Esophagus muscularis mucosa (tissue), 4 donors: ENCODE results near the gene SPACA9. TPM values are rescaled to one million over a fixed set of nuclear protein-coding genes. Genes with fewer than 3 reads are reported as not detected.

Experiments
- DNase-seq: peaks from one replicate; pipeline ENCODE4 v3.0.0-alpha.2; 2017; ENCODE audit errors: extremely low spot score
- H3K27ac ChIP-seq, 4 donors: fragments of 200-600 bp; sonication (generic); replicated peaks in 1 of 4; 1 replicate in 3 of 4; 2 replicates in 1 of 4; pipeline ENCODE4 v1.5.1; 2016 to 2019; ENCODE audit warnings: mild to moderate bottlenecking in 1 of 4
- H3K27me3 ChIP-seq, 4 donors: fragments of 200-600 bp; sonication (generic); one replicate each; pipeline versions ENCODE4 v1.5.1 to v1.6.0; 2016 to 2019
- H3K36me3 ChIP-seq, 4 donors: fragments of 200-600 bp; sonication (generic); one replicate each; pipeline ENCODE4 v1.5.1; 2016 to 2019
- H3K4me1 ChIP-seq, 4 donors: fragments of 200-600 bp; sonication (generic); one replicate each; pipeline ENCODE4 v1.5.1; 2016 to 2019
- H3K4me3 ChIP-seq, 4 donors: fragments of 200-600 bp; sonication (generic); 1 replicate in 2 of 4; 2 replicates in 2 of 4; pipeline ENCODE4 v1.5.1; 2016 to 2019; ENCODE audit warnings: mild to moderate bottlenecking in 4 of 4, moderate library complexity in 1 of 4
- H3K9me3 ChIP-seq, 4 donors: fragments of 200-600 bp; sonication (generic); 1 replicate in 3 of 4; 2 replicates in 1 of 4; pipeline ENCODE4 v1.5.1; 2016 to 2019
- CTCF ChIP-seq, 3 experiments: fragments of 200-600 bp in 2 of 3; fragments of 450-650 bp in 1 of 3; sonication (generic) in 2 of 3; IDR thresholded peaks; one replicate each; pipeline ENCODE4 v1.5.1; 2017 to 2019; ENCODE audit warnings: antibody characterized with exemption in 3 of 3, mild to moderate bottlenecking in 2 of 3, moderate library complexity in 1 of 3
- EP300 ChIP-seq: sonication (generic); formaldehyde crosslinking; IDR thresholded peaks from one replicate; pipeline ENCODE4 v1.6.1; 2017; ENCODE audit warnings: antibody characterized with exemption
- POLR2A ChIP-seq: fragments of 450-650 bp; IDR thresholded peaks from one replicate; pipeline ENCODE4 v1.6.1; 2017; ENCODE audit warnings: antibody characterized with exemption, moderate library complexity, mild to moderate bottlenecking, low read depth
- POLR2AphosphoS5 ChIP-seq, 2 donors: sonication (generic); formaldehyde crosslinking; IDR thresholded peaks; one replicate each; pipeline ENCODE4 v1.6.1; 2017; ENCODE audit warnings: antibody characterized with exemption in 2 of 2
- WGBS: methylation state at CpG from one replicate; pipeline ENCODE4 v1.1.5; 2018; 5-methylcytosine and 5-hydroxymethylcytosine counted together
- intact Hi-C: fragments of 100-400 bp; cut with DNase I; formaldehyde crosslinking; loops from one replicate; pipeline ENCODE4 v1.15.1; 2023
- total RNA-seq, 4 donors: library from RNA; depleted of rRNA; stranded (reverse); fragments of >200 nt; gene quantifications; one replicate each; pipeline versions ENCODE4 v1.1.0 to v1.2.1, GENCODE V29; 2016

SPACA9 gene
- total RNA-seq, 4 donors from 2014 or later, result 3.3 to 10.1 (median 5.5) TPM

- H3K27me3 ChIP-seq, result no peaks in the 10 kb centered on the region
- H3K4me1 ChIP-seq, result no peaks in the 10 kb centered on the region
- peaks cover 62 to 100% (median 87%) of the 10 kb centered on the region in 4 donors for H3K36me3 ChIP-seq
- DNase-seq, result no peak
- intact Hi-C loops, result no loop called here
- no peak overlapping the region for H3K4me3 ChIP-seq
- 85% methylated on average over 12 of the region's 13 CpGs for WGBS
- H3K9me3 ChIP-seq, result no peaks in the 10 kb centered on the region
- TF ChIP-seq EP300 (no peak), POLR2AphosphoS5 (IDR thresholded peaks at IDR 0.05) (no peak), CTCF (IDR thresholded peaks at IDR 0.05) (no peak), POLR2A (no peak)
- no peak overlapping the region for H3K27ac ChIP-seq
These were observed 17.6 kb downstream of the SPACA9 start for GRCh38 chr9:132896264-132896663.

GRCh38 chr9:132896906-132897305 lies 18.2 kb downstream of the SPACA9 start:
- H3K4me1 ChIP-seq, result no peaks in the 10 kb centered on the region
- H3K27me3 ChIP-seq, result no peaks in the 10 kb centered on the region
- intact Hi-C loops, result no loop called here
- H3K9me3 ChIP-seq, result no peaks in the 10 kb centered on the region
- DNase-seq, result no peak
- peaks cover 62 to 99% (median 87%) of the 10 kb centered on the region in 4 donors for H3K36me3 ChIP-seq
- no peak overlapping the region for H3K27ac ChIP-seq
- no peak overlapping the region for H3K4me3 ChIP-seq
- no peak for TF ChIP-seq POLR2AphosphoS5 (IDR thresholded peaks at IDR 0.05)
- no peak for TF ChIP-seq POLR2A
- no peak for TF ChIP-seq CTCF (IDR thresholded peaks at IDR 0.05)
- TF ChIP-seq EP300, result no peak
- whole genome bisulfite sequencing, result 79% methylated on average over 6 of the region's 6 CpGs

- WGBS, result 93% methylated on average over 7 of the region's 7 CpGs
- no peak for DNase-seq
- Histone ChIP-seq H3K27me3 (no peaks in the 10 kb centered on the region), H3K9me3 (no peaks in the 10 kb centered on the region), H3K4me3 (no peak overlapping the region), H3K4me1 (no peaks in the 10 kb centered on the region), H3K27ac (no peak overlapping the region), H3K36me3 (peaks cover 62 to 96% (median 85%) of the 10 kb centered on the region in 4 donors)
- TF ChIP-seq CTCF (IDR thresholded peaks at IDR 0.05), result no peak
- no peak for TF ChIP-seq POLR2AphosphoS5 (IDR thresholded peaks at IDR 0.05)
- no peak for TF ChIP-seq POLR2A
- TF ChIP-seq EP300, result no peak
- intact Hi-C loops, result no loop called here
These were observed 19.4 kb downstream of the SPACA9 start for GRCh38 chr9:132898051-132898450.

- Histone ChIP-seq H3K27ac (peak overlapping the region in 1 of 4 donors; percentile 57), H3K27me3 (no peaks in the 10 kb centered on the region), H3K4me3 (no peak overlapping the region), H3K36me3 (peaks cover 59 to 95% (median 92%) of the 10 kb centered on the region in 4 donors), H3K9me3 (no peaks in the 10 kb centered on the region), H3K4me1 (no peaks in the 10 kb centered on the region)
- DNase-seq, result no peak
- WGBS, result 46% methylated on average over 11 of the region's 11 CpGs
- intact Hi-C loops, result no loop called here
- no peak for TF ChIP-seq EP300
- peak; percentile 85 to 95 (median 85) for TF ChIP-seq CTCF (IDR thresholded peaks at IDR 0.05)
- no peak for TF ChIP-seq POLR2A
- TF ChIP-seq POLR2AphosphoS5 (IDR thresholded peaks at IDR 0.05), result peak in 1 of 2 donors; percentile 22
These were observed 23.4 kb downstream of the SPACA9 start for GRCh38 chr9:132901858-132902831.
